Vagina (tissue), 2 donors: Measurements from ENCODE around the gene TAOK3.

Source experiments
- POLR2AphosphoS5 ChIP-seq, 2 donors: sonication (generic); formaldehyde crosslinking; IDR thresholded peaks; one replicate each; pipeline ENCODE4 v1.9.0; 2017; ENCODE audit warnings: antibody characterized with exemption in 2 of 2, mild to moderate bottlenecking in 2 of 2, low read depth in 1 of 2; ENCODE audit not compliant: insufficient read depth in 1 of 2
- TF ChIP-seq, protein P1 (sequence below), 3 experiments: fragments of 450-650 bp in 2 of 3; fragments of 200-600 bp in 1 of 3; sonication (generic) in 1 of 3; IDR thresholded peaks; one replicate each; pipeline ENCODE4 v1.5.1; 2017 to 2019; ENCODE audit warnings: antibody characterized with exemption in 3 of 3, mild to moderate bottlenecking in 2 of 3, moderate library complexity in 2 of 3

GRCh38 chr12:118140825-118141224 lies 231.9 kb downstream of the TAOK3 start:
- TF ChIP-seq, protein P1, sequence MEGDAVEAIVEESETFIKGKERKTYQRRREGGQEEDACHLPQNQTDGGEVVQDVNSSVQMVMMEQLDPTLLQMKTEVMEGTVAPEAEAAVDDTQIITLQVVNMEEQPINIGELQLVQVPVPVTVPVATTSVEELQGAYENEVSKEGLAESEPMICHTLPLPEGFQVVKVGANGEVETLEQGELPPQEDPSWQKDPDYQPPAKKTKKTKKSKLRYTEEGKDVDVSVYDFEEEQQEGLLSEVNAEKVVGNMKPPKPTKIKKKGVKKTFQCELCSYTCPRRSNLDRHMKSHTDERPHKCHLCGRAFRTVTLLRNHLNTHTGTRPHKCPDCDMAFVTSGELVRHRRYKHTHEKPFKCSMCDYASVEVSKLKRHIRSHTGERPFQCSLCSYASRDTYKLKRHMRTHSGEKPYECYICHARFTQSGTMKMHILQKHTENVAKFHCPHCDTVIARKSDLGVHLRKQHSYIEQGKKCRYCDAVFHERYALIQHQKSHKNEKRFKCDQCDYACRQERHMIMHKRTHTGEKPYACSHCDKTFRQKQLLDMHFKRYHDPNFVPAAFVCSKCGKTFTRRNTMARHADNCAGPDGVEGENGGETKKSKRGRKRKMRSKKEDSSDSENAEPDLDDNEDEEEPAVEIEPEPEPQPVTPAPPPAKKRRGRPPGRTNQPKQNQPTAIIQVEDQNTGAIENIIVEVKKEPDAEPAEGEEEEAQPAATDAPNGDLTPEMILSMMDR (IDR thresholded peaks at IDR 0.05): no peak
- TF ChIP-seq POLR2AphosphoS5 (IDR thresholded peaks at IDR 0.05; ENCODE audit: insufficient read depth in 1 of 2, low read depth in 1 of 2): no peak
